Activated effector memory CD4-positive, alpha-beta T cell treated with Interleukin-2 at 50 U/mL for 16 hours (primary cell): Measurements from ENCODE around the gene TMEM30A.

ENCODE experiments used
- DNase-seq: peaks from one replicate; pipeline ENCODE4 v3.0.0-alpha.2; 2020

The TMEM30A gene

DNA sequence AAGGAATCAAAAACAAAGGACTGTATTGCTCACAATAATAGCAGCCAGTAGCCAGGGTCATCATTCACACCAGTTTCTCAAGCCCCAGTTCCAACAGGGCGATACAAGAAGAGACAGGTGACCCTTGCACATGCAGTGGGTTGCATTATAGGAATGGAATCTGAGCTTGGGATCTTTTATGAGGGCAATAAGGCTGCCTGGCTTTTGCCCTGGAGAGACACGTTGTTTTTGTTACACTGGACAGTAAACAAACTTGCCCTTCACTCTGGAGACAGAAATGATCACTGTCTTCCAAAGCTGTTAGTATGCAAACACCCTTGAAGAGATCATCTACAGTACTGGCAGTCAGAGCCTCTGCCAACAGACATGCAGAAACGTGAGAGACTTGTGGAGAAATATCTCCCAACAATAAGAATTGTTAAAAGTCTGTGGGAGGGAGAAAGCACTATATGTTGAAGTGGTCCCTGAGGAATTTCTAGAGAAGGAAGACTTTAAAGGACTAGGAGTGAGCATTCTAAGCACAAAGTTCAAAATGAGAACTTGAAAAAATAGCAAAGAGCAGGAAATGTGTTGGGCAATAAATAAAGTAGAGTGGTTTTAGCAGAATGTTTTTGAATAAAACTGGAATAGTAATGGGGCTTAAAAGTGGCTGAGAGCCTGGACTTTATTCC, 72.5 kb downstream of the TMEM30A start:
- DNase-seq, result no peak

DNA sequence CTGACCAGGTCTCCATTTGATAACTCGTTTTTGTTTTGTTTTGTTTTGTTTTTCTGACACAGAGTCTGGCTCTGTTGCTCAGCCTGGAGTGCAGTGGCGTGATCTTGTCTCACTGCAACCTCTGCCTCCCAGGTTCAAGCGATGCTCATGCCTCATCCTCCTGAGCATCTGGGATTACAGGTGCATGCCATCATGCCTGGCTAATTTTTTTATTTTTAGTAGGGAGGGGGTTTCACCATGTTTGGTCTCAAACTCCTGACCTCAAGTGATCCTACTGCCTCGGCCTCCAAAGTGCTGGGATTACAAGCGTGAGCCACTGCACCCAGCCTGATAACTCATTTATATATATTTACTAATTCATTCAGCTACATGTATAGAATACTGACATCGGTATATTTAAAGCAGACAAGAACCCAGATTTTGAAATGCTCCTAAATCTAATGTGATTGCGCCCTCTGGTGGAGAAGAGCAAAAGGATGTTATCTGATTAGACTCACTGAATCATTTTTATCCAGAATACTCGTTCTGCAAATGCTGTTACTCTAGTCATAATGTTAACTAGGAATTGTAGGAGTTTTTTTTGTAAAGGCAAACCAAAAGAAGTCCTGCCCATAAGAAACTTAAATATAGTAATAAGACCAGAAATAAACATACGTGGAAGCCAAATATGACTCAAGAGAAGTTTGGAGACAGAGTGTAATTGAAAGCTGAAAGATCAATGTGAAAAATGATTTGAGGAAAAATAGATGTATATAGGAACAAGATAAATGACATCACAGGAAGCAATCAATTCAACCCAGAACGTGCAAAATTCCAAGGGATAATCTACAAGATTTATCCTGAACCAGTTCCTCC, 73.5 kb downstream of the TMEM30A start:
- DNase-seq, result no peak

DNA sequence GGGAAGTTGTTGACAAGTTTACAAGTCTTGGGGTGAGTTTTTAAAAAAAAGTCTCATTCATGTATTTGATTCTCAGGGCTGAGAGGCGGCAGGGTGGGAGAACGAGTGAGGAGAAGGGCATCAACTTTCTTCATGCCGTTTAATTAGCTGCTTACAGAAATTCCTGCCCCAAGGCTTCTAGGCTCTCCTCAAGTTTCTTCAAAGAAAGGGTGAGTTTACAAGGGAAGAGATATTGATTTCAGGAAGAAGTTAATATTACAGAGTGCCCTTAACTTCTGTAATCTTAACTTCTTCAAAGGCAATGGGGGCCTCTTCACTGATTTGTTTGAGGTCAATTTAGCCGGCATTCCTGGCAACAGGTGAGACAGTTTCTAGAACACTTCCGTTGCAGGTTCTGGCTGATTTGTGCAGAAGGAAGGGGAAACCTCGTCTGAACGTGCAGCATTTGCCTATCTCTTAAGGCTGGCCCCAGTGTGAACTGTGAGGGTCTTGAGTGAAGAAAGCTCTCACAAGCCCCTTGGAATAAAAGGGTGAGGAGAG, 75.3 kb downstream of the TMEM30A start:
- no peak for DNase-seq

DNA sequence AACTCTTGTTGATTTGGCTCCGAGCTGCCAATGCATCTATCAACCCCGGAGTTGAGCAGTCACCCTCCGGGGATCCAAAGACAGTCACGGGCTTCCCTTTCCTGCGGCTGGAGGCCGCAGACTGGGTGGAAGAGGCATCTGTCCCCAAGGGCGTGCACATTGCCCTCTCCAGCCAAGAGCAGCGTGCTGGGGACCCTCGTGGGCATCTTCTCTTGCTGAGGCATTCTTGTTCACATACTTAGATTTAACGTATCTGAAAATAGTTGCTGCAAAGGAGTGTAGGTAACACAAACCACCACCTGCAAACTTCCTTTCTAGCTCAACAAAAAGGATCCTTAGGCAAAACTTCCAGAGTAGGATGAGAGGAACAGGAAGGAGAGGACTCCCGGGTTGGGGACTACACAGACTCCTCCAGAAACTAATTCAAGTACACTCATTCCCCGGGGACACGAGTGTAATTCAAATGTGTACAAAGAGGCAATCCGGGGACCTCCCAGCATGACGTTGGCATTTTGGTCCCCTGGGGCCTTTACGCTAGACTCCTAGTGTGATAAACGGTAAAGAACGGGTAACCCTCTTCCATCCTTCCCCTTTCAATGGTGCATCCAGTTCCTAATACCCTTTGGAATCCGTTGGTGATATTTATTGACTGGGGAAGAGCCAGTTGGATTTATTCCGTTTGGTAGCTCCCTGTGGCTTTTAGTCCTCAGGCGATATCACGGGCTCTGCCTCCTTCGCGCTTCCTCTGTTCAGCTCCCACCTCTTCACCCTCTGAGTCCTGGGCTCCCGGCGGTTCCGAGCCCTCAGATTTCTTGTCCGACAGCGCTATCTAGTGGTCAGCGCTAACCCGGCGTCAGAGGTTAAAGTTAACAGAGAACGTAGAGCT, 76.1 kb downstream of the TMEM30A start:
- DNase-seq, result peak; percentile 68

DNA sequence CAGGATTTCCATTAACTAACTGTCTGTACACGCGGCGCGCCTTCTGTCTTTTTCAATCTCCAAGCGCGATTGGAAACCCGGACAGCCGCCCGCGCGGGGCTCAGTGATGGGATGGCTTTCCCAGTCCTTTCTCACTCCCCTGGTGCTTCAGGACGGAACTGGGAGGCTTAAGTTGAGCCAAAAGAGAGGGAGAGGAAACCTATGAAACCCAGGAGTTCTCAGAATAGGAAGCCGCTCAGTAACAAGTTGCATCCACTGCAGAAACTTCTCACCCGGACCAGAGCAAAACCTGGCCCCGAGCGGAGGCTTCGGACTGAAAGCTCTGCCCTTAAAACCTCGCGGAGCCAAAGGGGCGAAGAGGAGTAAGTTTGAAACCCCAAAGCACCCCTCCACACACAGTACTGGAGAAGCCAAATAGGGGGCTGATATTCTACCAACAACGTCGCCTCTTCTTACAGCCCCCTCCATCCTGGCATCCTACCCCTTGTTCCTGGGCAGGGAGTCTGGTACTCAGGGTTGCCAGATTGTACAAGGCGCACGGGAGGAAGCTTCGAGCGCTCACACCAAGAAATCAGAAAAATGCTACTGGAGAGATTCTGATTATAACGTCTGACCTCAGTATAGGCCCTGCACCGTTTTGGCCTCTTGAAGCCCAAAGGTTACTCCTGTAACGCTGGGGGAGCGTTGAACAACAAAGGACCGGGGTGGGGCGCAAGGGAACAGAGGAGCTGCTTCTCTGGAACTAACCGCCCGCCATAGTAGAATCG, 77.8 kb downstream of the TMEM30A start:
- DNase-seq, result no peak

DNA sequence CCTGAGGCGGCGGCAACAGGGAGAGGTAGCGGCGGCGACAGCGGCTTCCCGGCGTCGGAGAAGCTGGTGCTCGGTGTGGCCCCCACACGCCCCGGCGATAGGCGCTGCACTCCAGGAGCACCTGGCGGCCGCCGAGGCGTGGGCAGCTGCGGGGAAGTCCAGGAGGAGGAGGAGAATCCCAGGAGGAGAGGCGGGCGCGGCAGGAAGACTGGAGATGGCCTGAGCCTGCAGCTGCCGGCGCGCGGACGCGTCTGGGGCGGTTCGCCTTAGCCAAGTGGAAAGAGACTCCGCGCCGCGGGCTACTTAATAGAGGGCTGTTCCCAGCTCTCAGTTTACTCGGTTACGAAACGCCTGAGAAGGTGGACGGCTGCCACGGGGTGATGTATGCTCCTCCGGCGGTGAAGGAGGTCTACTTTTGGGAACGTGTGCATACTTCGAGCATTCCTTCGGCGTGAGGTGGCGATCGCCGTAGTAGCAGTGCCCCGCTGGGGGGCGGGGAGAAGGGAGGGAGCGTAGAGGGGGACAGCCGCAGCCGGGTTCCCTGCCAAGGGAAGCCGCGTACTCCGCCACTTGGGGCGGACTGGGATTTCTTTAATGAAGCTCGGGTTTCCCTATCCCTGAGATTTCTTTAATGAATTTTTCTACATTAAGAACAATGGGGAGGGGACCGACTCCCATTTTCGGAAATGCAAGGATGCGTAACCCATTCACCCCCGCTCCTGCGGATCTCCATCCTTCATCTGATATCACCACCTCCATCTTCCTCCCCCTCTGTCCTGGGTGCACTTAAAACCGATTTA, 78.6 kb downstream of the TMEM30A start, which contains the start of gene COL12A1:
Gene COL12A1 (minus strand): TSS at position 278 of the 800 bp plus-strand sequence. CDS start 3,261 bp downstream, outside the sequence.
- no peak for DNase-seq

DNA sequence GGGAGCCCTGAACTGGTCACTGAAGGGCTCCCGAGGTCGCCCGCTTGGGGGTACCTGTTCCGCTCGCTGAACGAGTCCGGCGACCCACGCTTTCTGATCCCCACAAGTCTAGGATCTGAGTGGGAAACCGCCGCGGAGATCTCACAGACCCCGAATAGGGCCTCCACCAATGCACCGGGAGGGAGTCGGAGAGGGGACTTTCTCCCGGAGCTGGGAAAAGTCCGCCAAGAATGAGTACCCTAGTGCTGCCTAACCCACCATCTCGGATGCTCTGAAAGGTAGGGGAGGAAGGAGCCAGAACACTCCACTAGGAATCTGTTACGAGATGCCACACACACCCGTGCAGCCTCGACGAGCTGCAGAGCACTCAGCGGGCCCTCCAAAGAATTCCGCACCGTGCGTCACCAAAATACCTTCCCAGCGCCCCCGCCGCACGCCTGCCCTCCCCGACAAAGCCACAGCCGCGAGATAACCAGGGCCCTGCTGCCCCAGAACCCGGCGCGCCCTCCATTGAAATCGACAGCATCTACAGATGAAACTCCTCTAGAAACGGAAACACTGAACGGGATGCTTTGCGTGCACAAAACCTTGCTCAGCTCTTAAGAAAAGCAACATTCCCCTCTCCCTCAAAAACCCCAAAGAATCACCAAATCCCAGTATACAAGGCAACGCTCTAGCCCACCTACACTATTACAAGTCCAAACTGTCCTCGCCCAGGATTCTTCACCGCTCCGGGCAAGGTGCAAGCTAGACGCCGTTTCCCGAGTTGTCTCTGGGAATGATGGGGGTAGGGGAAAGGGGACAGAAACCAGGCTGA, 79.4 kb downstream of the TMEM30A start:
- DNase-seq, result no peak

DNA sequence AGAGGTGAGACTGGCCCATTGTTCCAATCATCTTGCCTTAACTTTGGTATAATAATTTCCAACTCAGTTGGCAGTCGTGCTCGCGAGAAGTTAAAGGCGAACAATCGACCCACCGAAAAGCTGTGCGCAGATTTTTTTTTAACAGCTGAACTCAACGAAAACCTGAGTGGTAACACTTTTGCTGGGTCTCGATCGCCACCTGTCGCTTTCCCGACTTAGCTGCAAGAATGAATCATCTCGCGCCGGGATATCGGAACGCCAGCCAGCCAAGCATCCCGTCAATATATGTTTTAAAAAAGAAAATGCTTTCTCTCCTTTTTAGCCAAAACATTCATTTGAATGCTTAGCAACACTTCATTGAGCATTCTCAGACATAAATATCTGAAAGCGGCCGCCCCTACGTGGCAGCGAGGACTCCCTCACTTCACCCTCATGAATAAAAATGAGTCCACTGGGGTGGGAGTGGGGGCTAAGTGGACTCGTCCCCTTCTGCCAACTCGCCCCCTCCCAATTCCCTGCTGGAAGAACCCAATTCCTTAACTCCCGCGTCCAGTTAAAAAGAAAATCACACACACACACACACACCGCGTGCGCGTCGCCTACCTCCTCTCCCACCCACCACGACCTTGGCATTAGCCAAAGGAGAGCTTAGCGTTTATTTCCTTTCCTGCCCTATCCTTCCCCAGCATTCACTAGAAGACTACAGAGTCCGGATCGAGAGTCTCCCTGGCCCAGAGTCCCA, 80.2 kb downstream of the TMEM30A start:
- no peak for DNase-seq

DNA sequence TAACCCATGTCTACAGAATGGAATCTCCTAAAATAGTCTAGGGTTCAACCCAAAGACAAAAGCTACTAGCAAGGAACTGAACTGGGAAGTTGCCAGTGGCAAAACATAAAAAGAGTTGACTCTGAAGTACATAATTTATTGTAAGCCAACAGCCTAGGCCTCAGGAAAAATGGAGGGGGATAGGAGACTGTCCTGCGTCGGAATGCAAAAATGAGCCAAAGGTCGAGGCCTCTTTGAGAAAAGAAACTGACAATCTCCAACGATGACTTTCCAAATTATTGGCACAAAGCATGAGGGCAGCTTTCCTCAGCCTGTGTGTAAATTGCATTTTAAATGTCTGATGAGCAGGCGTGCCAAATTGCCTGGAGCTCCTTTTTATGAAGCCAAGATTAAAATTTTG, 80.9 kb downstream of the TMEM30A start:
- no peak for DNase-seq
